CD4-positive, CD25-positive, alpha-beta regulatory T cell (primary cell): Measurements from ENCODE around the gene PLIN5. TPM values are rescaled to one million over a fixed set of nuclear protein-coding genes. Genes with fewer than 3 reads are reported as not detected.

Experiments
- ATAC-seq, 2 donors: fragments of 150-1000 bp; cut with Tn5 transposase; one replicate each; pipeline ENCODE4 v1.10.0; 2021; ENCODE audit warnings: low read depth in 2 of 2, moderate number of reproducible peaks in 2 of 2, moderate library complexity in 1 of 2
- DNase-seq, 3 donors: peaks; one replicate each; pipeline versions ENCODE4 v3.0.0 to v3.0.0-alpha.2; 2012 to 2022; ENCODE audit warnings: mixed read lengths in 1 of 3
- H3K27ac ChIP-seq: one replicate; pipeline ENCODE4 v1.7.0; 2013; ENCODE audit warnings: mild to moderate bottlenecking, low read length; ENCODE audit not compliant: insufficient read depth, poor library complexity, severe bottlenecking
- H3K27me3 ChIP-seq: one replicate; pipeline ENCODE4 v1.7.0; 2013; ENCODE audit warnings: low read length; ENCODE audit not compliant: control insufficient read depth, insufficient read depth
- H3K36me3 ChIP-seq: one replicate; pipeline ENCODE4 v1.7.0; 2013; ENCODE audit warnings: mild to moderate bottlenecking, low read length, moderate library complexity; ENCODE audit not compliant: control insufficient read depth, insufficient read depth
- H3K4me1 ChIP-seq: 2 replicates; pipeline ENCODE4 v1.7.0; 2013; ENCODE audit warnings: mild to moderate bottlenecking, low read length; ENCODE audit not compliant: insufficient read depth, control insufficient read depth, poor library complexity, severe bottlenecking
- H3K4me3 ChIP-seq: one replicate; pipeline ENCODE4 v1.7.0; 2013; ENCODE audit warnings: low read depth, mild to moderate bottlenecking, low read length, moderate library complexity
- H3K9me3 ChIP-seq, 2 experiments: 1 replicate in 1 of 2; 2 replicates in 1 of 2; pipeline ENCODE4 v1.7.0; 2013; ENCODE audit warnings: low read length in 2 of 2, mild to moderate bottlenecking in 1 of 2, moderate library complexity in 1 of 2; ENCODE audit not compliant: control insufficient read depth in 2 of 2
- H3K27ac Mint-ChIP-seq, 3 donors: one replicate each; pipeline ENCODE4 v1.8.0; 2020 to 2022; ENCODE audit warnings: mild to moderate bottlenecking in 3 of 3, mixed read lengths in 3 of 3, moderate library complexity in 2 of 3
- H3K27me3 Mint-ChIP-seq: one replicate; pipeline ENCODE4 v1.8.0; 2022; ENCODE audit warnings: mild to moderate bottlenecking, mixed read lengths
- H3K36me3 Mint-ChIP-seq: one replicate; pipeline ENCODE4 v1.8.0; 2020; ENCODE audit warnings: mixed read lengths
- H3K4me1 Mint-ChIP-seq, 4 donors: one replicate each; pipeline ENCODE4 v1.8.0; 2020 to 2022; ENCODE audit warnings: mixed read lengths in 4 of 4, mild to moderate bottlenecking in 1 of 4
- H3K4me3 Mint-ChIP-seq, 4 donors: one replicate each; pipeline ENCODE4 v1.8.0; 2020 to 2022; ENCODE audit warnings: mild to moderate bottlenecking in 4 of 4, mixed read lengths in 4 of 4, moderate library complexity in 3 of 4
- H3K9me3 Mint-ChIP-seq, 7 donors: one replicate each; pipeline ENCODE4 v1.8.0; 2020 to 2022; ENCODE audit warnings: mixed read lengths in 7 of 7, mild to moderate bottlenecking in 3 of 7, moderate library complexity in 2 of 7
- polyA plus RNA-seq, 4 donors: library from polyadenylated mRNA; unstranded; fragments of 300-500 nt; fragmentation: Illumina TruSeq; gene quantifications; one replicate each; pipeline ENCODE4 v1.2.3, GENCODE V29; 2021
- total RNA-seq: library from RNA; stranded (reverse); gene quantifications from one replicate; pipeline ENCODE4 v1.2.3, GENCODE V29; 2022

The PLIN5 gene
- total and polyA plus RNA-seq, 5 donors from 2014 or later, result 0.07 to 0.97 (median 0.25) TPM; not detected in 2

GRCh38 chr19:4488496-4488895 lies 46.5 kb downstream of the PLIN5 start:
- no peak for DNase-seq
- Histone ChIP-seq H3K27me3 (no peaks in the 10 kb centered on the region), H3K27ac (no peak overlapping the region), H3K4me3 (no peak overlapping the region), H3K4me1 (no peaks in the 10 kb centered on the region), H3K9me3 (no peaks in the 10 kb centered on the region), H3K36me3 (peaks cover 18% of the 10 kb centered on the region)
- peaks cover 25% of the 10 kb centered on the region for H3K36me3 Mint-ChIP-seq
- H3K27ac Mint-ChIP-seq, result peak overlapping the region in 1 of 3 donors; percentile 60
- H3K9me3 Mint-ChIP-seq, result no peaks in the 10 kb centered on the region
- peaks cover 0 to 3% (median 0%) of the 10 kb centered on the region in 4 donors for H3K4me1 Mint-ChIP-seq
- ATAC-seq, result no peak
- H3K4me3 Mint-ChIP-seq, result no peak overlapping the region
- no peaks in the 10 kb centered on the region for H3K27me3 Mint-ChIP-seq

- no peak overlapping the region for H3K27ac Mint-ChIP-seq
- H3K9me3 ChIP-seq, result no peaks in the 10 kb centered on the region
- H3K27me3 Mint-ChIP-seq, result no peaks in the 10 kb centered on the region
- DNase-seq, result no peak
- H3K9me3 Mint-ChIP-seq, result no peaks in the 10 kb centered on the region
- H3K27ac ChIP-seq, result no peak overlapping the region
- no peaks in the 10 kb centered on the region for H3K4me1 ChIP-seq
- H3K4me3 ChIP-seq, result no peak overlapping the region
- peaks cover 24% of the 10 kb centered on the region for H3K36me3 ChIP-seq
- no peak overlapping the region for H3K4me3 Mint-ChIP-seq
- H3K36me3 Mint-ChIP-seq, result peaks cover 27% of the 10 kb centered on the region
- no peak for ATAC-seq
- H3K4me1 Mint-ChIP-seq, result peaks cover 0 to 4% (median 0%) of the 10 kb centered on the region in 4 donors
- H3K27me3 ChIP-seq, result no peaks in the 10 kb centered on the region
These were observed 47.5 kb downstream of the PLIN5 start for GRCh38 chr19:4487572-4487971.

GRCh38 chr19:4483385-4483784 lies 51.6 kb downstream of the PLIN5 start:
- Mint-ChIP-seq H3K36me3 (peaks cover 20% of the 10 kb centered on the region), H3K4me1 (peaks cover 0 to 4% (median 0%) of the 10 kb centered on the region in 4 donors), H3K27ac (no peak overlapping the region), H3K4me3 (no peak overlapping the region), H3K27me3 (no peaks in the 10 kb centered on the region), H3K9me3 (no peaks in the 10 kb centered on the region)
- Histone ChIP-seq H3K4me1 (no peaks in the 10 kb centered on the region), H3K27ac (no peak overlapping the region), H3K36me3 (peaks cover 19% of the 10 kb centered on the region), H3K4me3 (no peak overlapping the region), H3K27me3 (no peaks in the 10 kb centered on the region), H3K9me3 (no peaks in the 10 kb centered on the region)
- DNase-seq (no peak), ATAC-seq (no peak)

- H3K27me3 Mint-ChIP-seq, result no peaks in the 10 kb centered on the region
- H3K9me3 Mint-ChIP-seq, result no peaks in the 10 kb centered on the region
- no peak overlapping the region for H3K4me3 Mint-ChIP-seq
- no peak overlapping the region for H3K4me3 ChIP-seq
- H3K27ac ChIP-seq, result no peak overlapping the region
- DNase-seq (no peak), ATAC-seq (no peak)
- H3K36me3 Mint-ChIP-seq, result peaks cover 19% of the 10 kb centered on the region
- peaks cover 0 to 4% (median 0%) of the 10 kb centered on the region in 4 donors for H3K4me1 Mint-ChIP-seq
- H3K4me1 ChIP-seq, result no peaks in the 10 kb centered on the region
- peaks cover 18% of the 10 kb centered on the region for H3K36me3 ChIP-seq
- H3K9me3 ChIP-seq, result no peaks in the 10 kb centered on the region
- H3K27me3 ChIP-seq, result no peaks in the 10 kb centered on the region
- H3K27ac Mint-ChIP-seq, result no peak overlapping the region
These were observed 52.2 kb downstream of the PLIN5 start for GRCh38 chr19:4482721-4483364.

- peaks cover 0 to 24% (median 3%) of the 10 kb centered on the region in 4 donors for H3K4me1 Mint-ChIP-seq
- Histone ChIP-seq H3K36me3 (peaks cover 20% of the 10 kb centered on the region), H3K4me1 (peaks cover 25% of the 10 kb centered on the region), H3K27ac (no peak overlapping the region), H3K27me3 (no peaks in the 10 kb centered on the region), H3K4me3 (no peak overlapping the region), H3K9me3 (no peaks in the 10 kb centered on the region)
- peaks cover 10% of the 10 kb centered on the region for H3K36me3 Mint-ChIP-seq
- H3K27ac Mint-ChIP-seq, result no peak overlapping the region
- DNase-seq (no peak), ATAC-seq (no peak)
- no peaks in the 10 kb centered on the region for H3K27me3 Mint-ChIP-seq
- no peak overlapping the region for H3K4me3 Mint-ChIP-seq
- no peaks in the 10 kb centered on the region for H3K9me3 Mint-ChIP-seq
These were observed 57.8 kb downstream of the PLIN5 start for GRCh38 chr19:4477034-4477801.

- Histone ChIP-seq H3K4me3 (no peak overlapping the region), H3K4me1 (peaks cover 30% of the 10 kb centered on the region), H3K27me3 (no peaks in the 10 kb centered on the region), H3K27ac (no peak overlapping the region), H3K36me3 (peaks cover 18% of the 10 kb centered on the region), H3K9me3 (no peaks in the 10 kb centered on the region)
- peak overlapping the region; percentile 25 to 81 (median 72) for H3K4me3 Mint-ChIP-seq
- peaks cover 10% of the 10 kb centered on the region for H3K36me3 Mint-ChIP-seq
- H3K9me3 Mint-ChIP-seq, result no peaks in the 10 kb centered on the region
- peak overlapping the region in 1 of 3 donors; percentile 62 for H3K27ac Mint-ChIP-seq
- DNase-seq (peak in 1 of 3 donors; percentile 39), ATAC-seq (no peak)
- H3K4me1 Mint-ChIP-seq, result peaks cover 0 to 31% (median 7%) of the 10 kb centered on the region in 4 donors
- H3K27me3 Mint-ChIP-seq, result no peaks in the 10 kb centered on the region
These were observed 60.5 kb downstream of the PLIN5 start for GRCh38 chr19:4474514-4475022.

GRCh38 chr19:4473763-4474513 lies 61.1 kb downstream of the PLIN5 start:
- peak overlapping the region; percentile 25 to 81 (median 72) for H3K4me3 Mint-ChIP-seq
- Histone ChIP-seq H3K36me3 (peaks cover 16% of the 10 kb centered on the region), H3K9me3 (no peaks in the 10 kb centered on the region), H3K4me1 (peaks cover 30% of the 10 kb centered on the region), H3K4me3 (no peak overlapping the region), H3K27ac (no peak overlapping the region), H3K27me3 (no peaks in the 10 kb centered on the region)
- peaks cover 10% of the 10 kb centered on the region for H3K36me3 Mint-ChIP-seq
- no peak for DNase-seq
- peaks cover 0 to 33% (median 7%) of the 10 kb centered on the region in 4 donors for H3K4me1 Mint-ChIP-seq
- ATAC-seq, result no peak
- H3K27ac Mint-ChIP-seq, result peak overlapping the region in 2 of 3 donors; percentile 62 to 69
- H3K27me3 Mint-ChIP-seq, result no peaks in the 10 kb centered on the region
- H3K9me3 Mint-ChIP-seq, result no peaks in the 10 kb centered on the region
